Testis (tissue), 3 donors: ENCODE results near the gene ATL3. TPM values are rescaled to one million over a fixed set of nuclear protein-coding genes. Genes with fewer than 3 reads are reported as not detected.
"Not testable (repeated sequence)": the region's sequence is repeated elsewhere in the genome, so short reads cannot be mapped to it uniquely, and the experiment has no call there.

ENCODE experiments used
- DNase-seq: peaks from one replicate; pipeline ENCODE4 v3.0.0-alpha.2; 2019
- H3K27ac ChIP-seq, 2 donors: fragments of 200-600 bp; sonication (generic); one replicate each; pipeline ENCODE4 v1.5.1; 2019
- H3K27me3 ChIP-seq: fragments of 200-600 bp; sonication (generic); one replicate; pipeline ENCODE4 v1.5.1; 2019
- H3K36me3 ChIP-seq: fragments of 200-600 bp; sonication (generic); one replicate; pipeline ENCODE4 v1.5.1; 2017; ENCODE audit warnings: low read depth; ENCODE audit errors: missing control alignments
- H3K4me1 ChIP-seq: fragments of 200-600 bp; sonication (generic); one replicate; pipeline ENCODE4 v1.5.1; 2019
- H3K4me3 ChIP-seq, 2 donors: fragments of 200-600 bp; sonication (generic); one replicate each; pipeline ENCODE4 v1.5.1; 2017 to 2019
- H3K9me3 ChIP-seq: fragments of 200-600 bp; sonication (generic); one replicate; pipeline ENCODE4 v1.5.1; 2017
- POLR2A ChIP-seq: fragments of 450-650 bp; IDR thresholded peaks from one replicate; pipeline ENCODE4 v1.6.1; 2017; ENCODE audit warnings: antibody characterized with exemption, mild to moderate bottlenecking, moderate library complexity
- whole genome bisulfite sequencing, 2 donors: methylation state at CpG; one replicate each; pipeline ENCODE4 v1.1.5; 2018; 5-methylcytosine and 5-hydroxymethylcytosine counted together
- intact Hi-C: fragments of 100-400 bp; cut with DNase I; formaldehyde crosslinking; loops from one replicate; pipeline ENCODE4 v1.15.1; 2023; ENCODE audit warnings: low total_unique reads
- polyA plus RNA-seq: library from polyadenylated mRNA; stranded (reverse); fragments of 350-450 nt; fragmentation: Illumina TruSeq; extraction: RNeasy Lipid Tissue Mini Kit (QIAGEN cat#74804); gene quantifications from one replicate; pipeline ENCODE4 v1.2.3, GENCODE V29; 2014; ENCODE audit warnings: low read depth, low replicate concordance; ENCODE audit not compliant: insufficient read depth
- small RNA-seq, 2 donors: library from RNA; depleted of rRNA; stranded (forward); fragments of <200 nt; gene quantifications; one replicate each; pipeline ENCODE3, GENCODE V24; 2016
- total RNA-seq, 2 donors: library from RNA; depleted of rRNA; stranded (reverse); fragments of >200 nt; gene quantifications; one replicate each; pipeline ENCODE4 v1.2.3, GENCODE V29; 2016
- TF ChIP-seq, protein P1 (sequence below), 3 experiments: fragments of 450-650 bp in 2 of 3; fragments of 200-600 bp in 1 of 3; sonication (generic) in 1 of 3; IDR thresholded peaks; one replicate each; pipeline ENCODE4 v1.5.1; 2016 to 2019; ENCODE audit warnings: antibody characterized with exemption in 3 of 3, mild to moderate bottlenecking in 2 of 3, moderate library complexity in 1 of 3

The ATL3 gene
- total and polyA plus RNA-seq, 3 donors from 2014 or later, result 51.1 to 66.4 (median 63.9) TPM

DNA sequence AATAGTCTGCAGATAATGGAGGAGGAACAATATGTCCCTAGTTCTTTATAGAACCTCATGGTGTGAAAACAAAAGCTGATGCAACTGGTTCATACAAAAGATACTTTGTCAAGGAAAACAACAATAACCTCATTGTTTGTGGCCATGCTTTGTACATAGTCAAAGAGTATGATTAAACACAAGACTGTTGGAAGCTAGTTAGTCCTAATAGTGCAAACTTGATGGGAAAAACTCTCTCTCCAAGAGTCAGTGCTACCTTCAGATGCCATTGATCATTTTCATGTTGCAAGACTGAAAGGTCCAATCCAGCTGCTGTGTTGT lies 87.9 kb downstream of the ATL3 start:
- Histone ChIP-seq H3K4me1 (peaks cover 7% of the 10 kb centered on the region), H3K27me3 (no peaks in the 10 kb centered on the region), H3K36me3 (no peaks in the 10 kb centered on the region), H3K9me3 (no peaks in the 10 kb centered on the region), H3K4me3 (no peak overlapping the region), H3K27ac (peak overlapping the region; percentile 35 to 72)
- intact Hi-C loops, result no loop called here
- TF ChIP-seq, protein P1, sequence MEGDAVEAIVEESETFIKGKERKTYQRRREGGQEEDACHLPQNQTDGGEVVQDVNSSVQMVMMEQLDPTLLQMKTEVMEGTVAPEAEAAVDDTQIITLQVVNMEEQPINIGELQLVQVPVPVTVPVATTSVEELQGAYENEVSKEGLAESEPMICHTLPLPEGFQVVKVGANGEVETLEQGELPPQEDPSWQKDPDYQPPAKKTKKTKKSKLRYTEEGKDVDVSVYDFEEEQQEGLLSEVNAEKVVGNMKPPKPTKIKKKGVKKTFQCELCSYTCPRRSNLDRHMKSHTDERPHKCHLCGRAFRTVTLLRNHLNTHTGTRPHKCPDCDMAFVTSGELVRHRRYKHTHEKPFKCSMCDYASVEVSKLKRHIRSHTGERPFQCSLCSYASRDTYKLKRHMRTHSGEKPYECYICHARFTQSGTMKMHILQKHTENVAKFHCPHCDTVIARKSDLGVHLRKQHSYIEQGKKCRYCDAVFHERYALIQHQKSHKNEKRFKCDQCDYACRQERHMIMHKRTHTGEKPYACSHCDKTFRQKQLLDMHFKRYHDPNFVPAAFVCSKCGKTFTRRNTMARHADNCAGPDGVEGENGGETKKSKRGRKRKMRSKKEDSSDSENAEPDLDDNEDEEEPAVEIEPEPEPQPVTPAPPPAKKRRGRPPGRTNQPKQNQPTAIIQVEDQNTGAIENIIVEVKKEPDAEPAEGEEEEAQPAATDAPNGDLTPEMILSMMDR (IDR thresholded peaks at IDR 0.05), result no peak
- no peak for TF ChIP-seq POLR2A
- peak; percentile 9 for DNase-seq

DNA sequence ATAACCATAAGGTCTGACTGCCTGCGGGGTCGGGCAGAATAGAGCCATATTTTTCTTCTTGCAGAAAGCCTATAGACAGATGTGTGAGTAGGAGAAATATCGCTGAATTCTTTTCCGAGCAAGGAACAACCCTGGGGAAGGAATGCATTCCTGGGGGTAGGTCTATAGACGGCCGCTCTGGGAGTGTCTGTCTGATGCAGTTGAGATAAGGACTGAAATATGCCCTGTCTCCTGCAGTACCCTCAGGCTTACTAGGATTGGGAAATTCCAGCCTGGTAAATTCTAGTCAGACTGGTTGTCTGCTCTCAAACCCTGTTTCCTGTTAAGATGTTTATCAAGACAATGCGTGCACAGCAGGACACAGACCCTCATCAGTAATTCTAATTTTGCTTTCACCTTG lies 90.0 kb downstream of the ATL3 start:
- intact Hi-C loops, H3K4me3 ChIP-seq, H3K36me3 ChIP-seq, H3K4me1 ChIP-seq, H3K27me3 ChIP-seq, DNase-seq, H3K9me3 ChIP-seq: not testable (repeated sequence)
- H3K27ac ChIP-seq, result peak overlapping the region in 1 of 2 donors; percentile 34
- 66 to 77% methylated on average over 7 of the region's 7 CpGs for WGBS, 2 donors

DNA sequence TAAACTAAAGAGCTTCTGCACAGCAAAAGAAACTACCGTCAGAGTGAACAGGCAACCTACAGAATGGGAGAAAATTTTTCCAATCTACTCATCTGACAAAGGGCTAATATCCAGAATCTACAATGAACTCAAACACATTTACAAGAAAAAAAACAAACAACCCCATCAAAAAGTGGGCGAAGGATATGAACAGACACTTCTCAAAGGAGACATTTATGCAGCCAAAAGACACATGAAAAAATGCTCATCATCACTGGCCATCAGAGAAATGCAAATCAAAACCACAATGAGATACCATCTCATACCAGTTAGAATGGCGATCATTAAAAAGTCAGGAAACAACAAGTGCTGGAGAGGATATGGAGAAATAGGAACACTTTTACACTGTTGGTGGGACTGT lies 92.3 kb downstream of the ATL3 start:
- H3K4me3 ChIP-seq, H3K9me3 ChIP-seq, DNase-seq, intact Hi-C loops, H3K27ac ChIP-seq, H3K27me3 ChIP-seq, H3K36me3 ChIP-seq: not testable (repeated sequence)
- H3K4me1 ChIP-seq, result peaks cover 15% of the 10 kb centered on the region
- 94% methylated on average over 3 of the region's 3 CpGs for WGBS, 2 donors

DNA sequence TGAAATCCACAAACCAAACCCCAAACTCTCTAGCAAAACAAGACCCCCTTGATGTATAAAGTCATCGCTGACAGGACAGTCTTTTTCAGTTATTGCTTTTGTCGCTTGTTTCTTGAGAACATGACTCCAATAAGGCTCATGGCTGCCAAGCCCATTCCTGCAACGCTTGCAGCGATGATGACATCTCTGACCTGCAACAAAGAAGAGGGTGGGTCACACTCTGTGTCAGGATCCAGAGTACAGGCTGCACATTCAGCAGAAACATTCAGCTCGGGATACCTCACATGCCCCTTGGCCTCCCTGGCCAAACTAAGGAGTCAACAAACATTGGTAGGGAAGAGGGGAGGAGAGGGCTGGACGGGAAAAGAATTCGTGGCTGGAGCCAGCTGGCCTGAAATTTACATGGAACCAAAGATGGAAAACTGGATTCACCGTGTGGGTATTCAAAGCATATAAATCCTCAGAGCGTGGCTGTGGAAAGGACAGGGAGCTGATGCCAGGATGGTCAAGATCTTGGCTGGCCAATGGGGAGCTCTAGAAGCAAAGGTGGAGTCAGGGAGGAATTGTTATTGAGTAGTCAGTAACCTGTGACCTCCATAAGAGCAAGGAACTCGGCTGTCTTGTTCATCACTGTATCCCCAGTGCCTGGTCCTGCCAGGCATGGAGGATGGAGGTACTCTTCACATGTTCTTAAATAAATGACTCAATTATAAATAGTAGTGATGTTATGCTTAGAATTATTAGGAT lies 96.1 kb downstream of the ATL3 start:
- H3K4me1 ChIP-seq, result peaks cover 11% of the 10 kb centered on the region
- peak; percentile 27 for DNase-seq
- WGBS, 2 donors, result 26 to 39% methylated on average over 10 of the region's 10 CpGs
- H3K36me3 ChIP-seq, result no peaks in the 10 kb centered on the region
- TF ChIP-seq POLR2A, result no peak
- TF ChIP-seq, protein P1 (IDR thresholded peaks at IDR 0.05), result no peak
- H3K4me3 ChIP-seq, result peak overlapping the region; percentile 0 to 29
- no peaks in the 10 kb centered on the region for H3K9me3 ChIP-seq
- no peaks in the 10 kb centered on the region for H3K27me3 ChIP-seq
- intact Hi-C loops, result no loop called here
- H3K27ac ChIP-seq, result peak overlapping the region; percentile 28 to 47

Small RNA genes lying within 50 kb of the gene (small RNA-seq; reads per million reads assigned to genes)
- 0 reads per million in 2 donors for gene AP000753.3

Other genes with a start within 250 kb of the ATL3 start
- gene PLAAT5, start 180.2 kb downstream of the ATL3 start, total RNA-seq, result 10 to 100 TPM; 60.6 to 92.8 TPM
- 148 TPM for gene PLAAT5, start 180.2 kb downstream of the ATL3 start, polyA plus RNA-seq
- gene LGALS12, start 165.3 kb downstream of the ATL3 start, total RNA-seq, result under 1 TPM in 1 of 2 donors, not detected in 1; 0.37 TPM
- not detected for gene LGALS12, start 165.3 kb downstream of the ATL3 start, polyA plus RNA-seq
- gene PLAAT4, start 134.6 kb downstream of the ATL3 start, total RNA-seq, result 10 to 100 TPM in 1 of 2 donors, 1 to 10 TPM in 1; 9.8 to 14.2 TPM
- gene PLAAT4, start 134.6 kb downstream of the ATL3 start, polyA plus RNA-seq, result 35.0 TPM
- gene PLAAT2, start 108.0 kb downstream of the ATL3 start, total RNA-seq, result 1 to 10 TPM in 1 of 2 donors, under 1 TPM in 1; 0.43 to 1.2 TPM
- 0.66 TPM for gene PLAAT2, start 108.0 kb downstream of the ATL3 start, polyA plus RNA-seq
- gene PLAAT3, start 56.9 kb downstream of the ATL3 start, total RNA-seq, result 100 to 1,000 TPM; 136 to 147 TPM
- gene PLAAT3, start 56.9 kb downstream of the ATL3 start, polyA plus RNA-seq, result 301 TPM
- 10 to 100 TPM; 75.6 to 81.6 TPM for gene RTN3, start 10.1 kb upstream of the ATL3 start, total RNA-seq
- 103 TPM for gene RTN3, start 10.1 kb upstream of the ATL3 start, polyA plus RNA-seq
- 10 to 100 TPM; 19.5 to 31.0 TPM for gene ZFTA, start 97.4 kb upstream of the ATL3 start, total RNA-seq
- gene ZFTA, start 97.4 kb upstream of the ATL3 start, polyA plus RNA-seq, result 12.0 TPM
- 10 to 100 TPM; 38.6 to 45.1 TPM for gene SPINDOC, start 142.1 kb upstream of the ATL3 start, total RNA-seq
- gene SPINDOC, start 142.1 kb upstream of the ATL3 start, polyA plus RNA-seq, result 71.6 TPM
- 10 to 100 TPM; 51.7 to 52.8 TPM for gene MARK2, start 167.7 kb upstream of the ATL3 start, total RNA-seq
- gene MARK2, start 167.7 kb upstream of the ATL3 start, polyA plus RNA-seq, result 24.7 TPM
- 1 to 10 TPM; 3.9 to 6.3 TPM for gene RCOR2, start 245.8 kb upstream of the ATL3 start, total RNA-seq
- 7.9 TPM for gene RCOR2, start 245.8 kb upstream of the ATL3 start, polyA plus RNA-seq